CD14-positive monocyte (primary cell): ENCODE data around the gene RPTOR. TPM values are rescaled to one million over a fixed set of nuclear protein-coding genes. Genes with fewer than 3 reads are reported as not detected.
"Not testable (repeated sequence)": the region's sequence is repeated elsewhere in the genome, so short reads cannot be mapped to it uniquely, and the experiment has no call there.

ENCODE experiments used
- DNase-seq, 3 donors: peaks; one replicate each; pipeline ENCODE4 v3.0.0-alpha.2; 2011 to 2022
- H2AFZ ChIP-seq: 2 replicates; pipeline ENCODE4 v1.6.0; 2012; ENCODE audit warnings: mild to moderate bottlenecking, low read depth, low read length, inconsistent platforms; ENCODE audit not compliant: insufficient read depth, poor library complexity, severe bottlenecking
- H3K27ac ChIP-seq, 2 donors: 1 replicate in 1 of 2; 2 replicates in 1 of 2; pipeline ENCODE4 v1.5.1; 2012 to 2013; ENCODE audit warnings: low read length in 2 of 2, control low read depth in 1 of 2, inconsistent platforms in 1 of 2, low read depth in 1 of 2, mild to moderate bottlenecking in 1 of 2
- H3K27me3 ChIP-seq, 2 donors: one replicate each; pipeline versions ENCODE4 v1.6.0 to v1.6.1; 2011 to 2013; ENCODE audit warnings: low read length in 2 of 2; ENCODE audit not compliant: control insufficient read depth in 2 of 2, insufficient read depth in 2 of 2
- H3K36me3 ChIP-seq, 2 donors: replicated peaks in 1 of 2; 1 replicate in 1 of 2; 2 replicates in 1 of 2; pipeline versions ENCODE4 v1.5.1 to v1.6.1; 2012 to 2013; ENCODE audit warnings: low read length in 2 of 2, control low read depth in 1 of 2, inconsistent platforms in 1 of 2, mild to moderate bottlenecking in 1 of 2; ENCODE audit not compliant: insufficient read depth in 2 of 2, control insufficient read depth in 1 of 2
- H3K4me1 ChIP-seq, 2 donors: 1 replicate in 1 of 2; 2 replicates in 1 of 2; pipeline versions ENCODE4 v1.5.1 to v1.6.1; 2012 to 2013; ENCODE audit warnings: low read length in 2 of 2, control low read depth in 1 of 2, inconsistent platforms in 1 of 2, mild to moderate bottlenecking in 1 of 2, moderate library complexity in 1 of 2; ENCODE audit not compliant: insufficient read depth in 2 of 2, control insufficient read depth in 1 of 2
- H3K4me2 ChIP-seq: replicated peaks from 2 replicates; pipeline ENCODE3; 2012; ENCODE audit warnings: low read length, moderate library complexity, mild to moderate bottlenecking; ENCODE audit not compliant: poor library complexity, severe bottlenecking; ENCODE audit errors: extremely low read depth
- H3K4me3 ChIP-seq, 3 experiments: fragments of 200-600 bp in 1 of 3; sonication (generic) in 1 of 3; replicated peaks in 1 of 3; 1 replicate in 2 of 3; 2 replicates in 1 of 3; pipeline ENCODE4 v1.5.1; 2011 to 2013; ENCODE audit warnings: low read length in 3 of 3, mild to moderate bottlenecking in 3 of 3, control low read depth in 2 of 3, low read depth in 2 of 3, inconsistent platforms in 1 of 3, moderate library complexity in 1 of 3
- H3K79me2 ChIP-seq: 2 replicates; pipeline ENCODE4 v1.6.0; 2012; ENCODE audit warnings: mild to moderate bottlenecking, control low read depth, inconsistent platforms, low read length, moderate library complexity; ENCODE audit not compliant: insufficient read depth
- H3K9ac ChIP-seq: 2 replicates; pipeline ENCODE4 v1.6.0; 2017; ENCODE audit warnings: low read length, mild to moderate bottlenecking; ENCODE audit not compliant: insufficient read depth, poor library complexity, severe bottlenecking
- H3K9me3 ChIP-seq, 2 donors: replicated peaks in 1 of 2; 1 replicate in 1 of 2; 2 replicates in 1 of 2; pipeline versions ENCODE4 v1.5.1 to v1.6.1; 2012 to 2013; ENCODE audit warnings: low read length in 2 of 2, control low read depth in 1 of 2; ENCODE audit not compliant: control insufficient read depth in 1 of 2, insufficient read depth in 1 of 2
- H4K20me1 ChIP-seq: 2 replicates; pipeline ENCODE4 v1.6.0; 2012; ENCODE audit warnings: mild to moderate bottlenecking, low read length, control low read depth, moderate library complexity; ENCODE audit not compliant: insufficient read depth
- H3K27ac Mint-ChIP-seq, 7 donors: one replicate each; pipeline ENCODE4 v1.8.0; 2020; ENCODE audit warnings: mild to moderate bottlenecking in 7 of 7, mixed read lengths in 7 of 7, moderate library complexity in 6 of 7, inconsistent platforms in 2 of 7
- H3K27me3 Mint-ChIP-seq, 3 donors: one replicate each; pipeline ENCODE4 v1.8.0; 2021 to 2022; ENCODE audit warnings: low read depth in 3 of 3, mild to moderate bottlenecking in 3 of 3, mixed read lengths in 3 of 3, moderate library complexity in 3 of 3, inconsistent platforms in 1 of 3
- H3K36me3 Mint-ChIP-seq, 2 donors: one replicate each; pipeline ENCODE4 v1.8.0; 2020; ENCODE audit warnings: mixed read lengths in 2 of 2, inconsistent platforms in 1 of 2, mild to moderate bottlenecking in 1 of 2
- H3K4me1 Mint-ChIP-seq: one replicate; pipeline ENCODE4 v1.8.0; 2020; ENCODE audit warnings: mild to moderate bottlenecking, mixed read lengths
- H3K4me3 Mint-ChIP-seq, 2 donors: one replicate each; pipeline ENCODE4 v1.8.0; 2020; ENCODE audit warnings: mild to moderate bottlenecking in 2 of 2, mixed read lengths in 2 of 2, moderate library complexity in 1 of 2
- H3K9me3 Mint-ChIP-seq, 7 donors: one replicate each; pipeline ENCODE4 v1.8.0; 2020 to 2022; ENCODE audit warnings: mixed read lengths in 7 of 7, mild to moderate bottlenecking in 6 of 7, moderate library complexity in 6 of 7, inconsistent platforms in 2 of 7
- WGBS: methylation state at CpG from one replicate; pipeline ENCODE4 v1.1.5; 2013; ENCODE audit warnings: missing lambda C conversion rate; ENCODE audit not compliant: insufficient coverage; 5-methylcytosine and 5-hydroxymethylcytosine counted together
- intact Hi-C, 2 donors: fragments of 100-400 bp; cut with micrococcal nuclease; formaldehyde crosslinking; loops; one replicate each; pipeline versions ENCODE4 v1.15.0 to v1.15.1; 2023
- polyA plus RNA-seq, 3 donors: library from polyadenylated mRNA; depleted of rRNA in 1 of 3; unstranded in 2 of 3; stranded (reverse) in 1 of 3; fragments of 300-500 nt in 2 of 3; fragments of >200 nt in 1 of 3; fragmentation: Illumina TruSeq in 2 of 3; gene quantifications; 1 replicate in 2 of 3; 2 replicates in 1 of 3; pipeline ENCODE4 v1.2.3, GENCODE V29; 2012 to 2021
- TF ChIP-seq, protein P1 (sequence below): fragments of 200-600 bp; IDR thresholded peaks from one replicate; pipeline ENCODE4 v1.8.0; 2022; ENCODE audit warnings: antibody characterized with exemption, mild to moderate bottlenecking

The RPTOR gene
- polyA plus RNA-seq, 3 donors: 1.1 to 8.7 (median 2.6) TPM

GRCh38 chr17:80529904-80530292, 14.7 kb upstream of the RPTOR start:
- Histone ChIP-seq H3K79me2 (no peaks in the 10 kb centered on the region), H4K20me1 (no peaks in the 10 kb centered on the region), H3K27ac (no peak overlapping the region), H3K36me3 (no peaks in the 10 kb centered on the region), H3K9me3 (no peaks in the 10 kb centered on the region), H3K27me3 (no peaks in the 10 kb centered on the region), H3K4me3 (no peak overlapping the region), H2AFZ (no peak overlapping the region), H3K4me1 (no peaks in the 10 kb centered on the region), H3K9ac (no peak overlapping the region), H3K4me2 (no peak overlapping the region)
- Mint-ChIP-seq H3K4me3 (no peak overlapping the region), H3K27ac (no peak overlapping the region), H3K27me3 (peaks cover 23 to 31% (median 29%) of the 10 kb centered on the region in 3 donors), H3K4me1 (no peaks in the 10 kb centered on the region), H3K36me3 (no peaks in the 10 kb centered on the region), H3K9me3 (no peaks in the 10 kb centered on the region)
- 97% methylated on average over 5 of the region's 6 CpGs for WGBS
- no peak for DNase-seq
- intact Hi-C loops: no loop called here
- TF ChIP-seq, protein P1, sequence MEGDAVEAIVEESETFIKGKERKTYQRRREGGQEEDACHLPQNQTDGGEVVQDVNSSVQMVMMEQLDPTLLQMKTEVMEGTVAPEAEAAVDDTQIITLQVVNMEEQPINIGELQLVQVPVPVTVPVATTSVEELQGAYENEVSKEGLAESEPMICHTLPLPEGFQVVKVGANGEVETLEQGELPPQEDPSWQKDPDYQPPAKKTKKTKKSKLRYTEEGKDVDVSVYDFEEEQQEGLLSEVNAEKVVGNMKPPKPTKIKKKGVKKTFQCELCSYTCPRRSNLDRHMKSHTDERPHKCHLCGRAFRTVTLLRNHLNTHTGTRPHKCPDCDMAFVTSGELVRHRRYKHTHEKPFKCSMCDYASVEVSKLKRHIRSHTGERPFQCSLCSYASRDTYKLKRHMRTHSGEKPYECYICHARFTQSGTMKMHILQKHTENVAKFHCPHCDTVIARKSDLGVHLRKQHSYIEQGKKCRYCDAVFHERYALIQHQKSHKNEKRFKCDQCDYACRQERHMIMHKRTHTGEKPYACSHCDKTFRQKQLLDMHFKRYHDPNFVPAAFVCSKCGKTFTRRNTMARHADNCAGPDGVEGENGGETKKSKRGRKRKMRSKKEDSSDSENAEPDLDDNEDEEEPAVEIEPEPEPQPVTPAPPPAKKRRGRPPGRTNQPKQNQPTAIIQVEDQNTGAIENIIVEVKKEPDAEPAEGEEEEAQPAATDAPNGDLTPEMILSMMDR: no peak

DNA sequence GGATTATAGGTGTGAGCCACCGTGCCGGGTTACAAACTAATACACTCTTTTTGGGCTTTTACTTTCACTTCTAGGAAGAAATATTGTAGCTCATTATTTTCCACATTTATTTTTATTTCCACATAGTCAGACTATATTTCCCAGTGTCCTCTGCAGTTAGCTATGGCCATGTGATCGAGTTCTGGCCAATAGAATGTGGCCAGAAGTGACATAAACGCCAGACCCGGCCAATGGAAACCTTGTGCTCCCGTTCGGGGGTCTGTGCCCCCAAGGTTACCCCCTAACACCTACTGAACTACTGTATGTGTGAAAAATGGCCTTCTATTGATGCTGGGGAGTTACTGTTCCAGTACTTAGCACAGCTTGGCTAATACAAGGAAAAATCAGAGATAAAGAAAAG, 13.2 kb upstream of the RPTOR start:
- DNase-seq: no peak
- no peak overlapping the region for H3K4me3 Mint-ChIP-seq
- H3K27me3 Mint-ChIP-seq: peaks cover 17 to 24% (median 21%) of the 10 kb centered on the region in 3 donors

DNA sequence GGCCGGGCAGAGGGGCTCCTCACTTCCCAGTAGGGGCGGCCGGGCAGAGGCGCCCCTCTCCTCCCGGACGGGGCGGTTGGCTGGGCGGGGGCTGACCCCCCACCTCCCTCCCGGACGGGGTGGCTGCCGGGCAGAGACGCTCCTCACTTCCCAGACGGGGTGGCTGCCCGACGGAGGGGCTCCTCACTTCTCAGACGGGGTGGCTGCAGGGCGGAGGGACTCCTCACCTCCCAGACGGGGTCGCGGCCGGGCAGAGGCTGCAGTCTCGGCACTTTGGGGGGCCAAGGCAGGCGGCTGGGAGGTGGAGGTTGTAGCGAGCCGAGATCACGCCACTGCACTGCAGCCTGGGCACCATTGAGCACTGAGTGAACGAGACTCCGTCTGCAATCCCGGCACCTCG, 7.3 kb upstream of the RPTOR start:
- WGBS: 89% methylated on average over 9 of the region's 30 CpGs
- H3K27me3 ChIP-seq, H3K27me3 Mint-ChIP-seq, H3K9me3 ChIP-seq, H3K27ac ChIP-seq, H3K9ac ChIP-seq, H3K9me3 Mint-ChIP-seq, H4K20me1 ChIP-seq, H3K4me3 ChIP-seq, H3K36me3 Mint-ChIP-seq, DNase-seq, H2AFZ ChIP-seq, intact Hi-C loops, H3K4me1 Mint-ChIP-seq, H3K4me3 Mint-ChIP-seq, H3K4me1 ChIP-seq, H3K4me2 ChIP-seq, H3K27ac Mint-ChIP-seq, H3K79me2 ChIP-seq, H3K36me3 ChIP-seq: not testable (repeated sequence)

More for the DNA sequence above, 13.2 kb upstream of the RPTOR start:
- no peaks in the 10 kb centered on the region for H3K4me1 Mint-ChIP-seq
- H3K9me3 ChIP-seq: no peaks in the 10 kb centered on the region
- no peaks in the 10 kb centered on the region for H3K4me1 ChIP-seq
- H3K36me3 Mint-ChIP-seq: no peaks in the 10 kb centered on the region
- no peaks in the 10 kb centered on the region for H3K9me3 Mint-ChIP-seq
- H3K4me2 ChIP-seq: no peak overlapping the region
- H3K36me3 ChIP-seq: no peaks in the 10 kb centered on the region
- no peak overlapping the region for H2AFZ ChIP-seq
- H4K20me1 ChIP-seq: no peaks in the 10 kb centered on the region
- no peak overlapping the region for H3K4me3 ChIP-seq
- WGBS: no CpG with 5 or more reads among the region's 7 CpGs
- TF ChIP-seq, protein P1: no peak
- H3K27me3 ChIP-seq: no peaks in the 10 kb centered on the region
- H3K27ac Mint-ChIP-seq: no peak overlapping the region
- intact Hi-C loops: no loop called here
- no peak overlapping the region for H3K27ac ChIP-seq
- H3K9ac ChIP-seq: no peak overlapping the region
- no peaks in the 10 kb centered on the region for H3K79me2 ChIP-seq
